PC-3 (cell line): ENCODE data around the gene DLGAP4.

Source experiments
- EZH2 ChIP-seq: fragments of 300-600 bp; sonication (generic); IDR thresholded peaks from one replicate; pipeline ENCODE4 v1.6.1; 2017; ENCODE audit warnings: antibody characterized with exemption, mild to moderate bottlenecking, low read length; ENCODE audit not compliant: unreplicated experiment
- TF ChIP-seq, protein P1 (sequence below): fragments of 300-600 bp; sonication (generic); conservative IDR thresholded peaks from 2 replicates; pipeline ENCODE4 v1.5.1; 2017; ENCODE audit warnings: antibody characterized with exemption, low read depth, mild to moderate bottlenecking, low read length

- TF ChIP-seq, protein P1, sequence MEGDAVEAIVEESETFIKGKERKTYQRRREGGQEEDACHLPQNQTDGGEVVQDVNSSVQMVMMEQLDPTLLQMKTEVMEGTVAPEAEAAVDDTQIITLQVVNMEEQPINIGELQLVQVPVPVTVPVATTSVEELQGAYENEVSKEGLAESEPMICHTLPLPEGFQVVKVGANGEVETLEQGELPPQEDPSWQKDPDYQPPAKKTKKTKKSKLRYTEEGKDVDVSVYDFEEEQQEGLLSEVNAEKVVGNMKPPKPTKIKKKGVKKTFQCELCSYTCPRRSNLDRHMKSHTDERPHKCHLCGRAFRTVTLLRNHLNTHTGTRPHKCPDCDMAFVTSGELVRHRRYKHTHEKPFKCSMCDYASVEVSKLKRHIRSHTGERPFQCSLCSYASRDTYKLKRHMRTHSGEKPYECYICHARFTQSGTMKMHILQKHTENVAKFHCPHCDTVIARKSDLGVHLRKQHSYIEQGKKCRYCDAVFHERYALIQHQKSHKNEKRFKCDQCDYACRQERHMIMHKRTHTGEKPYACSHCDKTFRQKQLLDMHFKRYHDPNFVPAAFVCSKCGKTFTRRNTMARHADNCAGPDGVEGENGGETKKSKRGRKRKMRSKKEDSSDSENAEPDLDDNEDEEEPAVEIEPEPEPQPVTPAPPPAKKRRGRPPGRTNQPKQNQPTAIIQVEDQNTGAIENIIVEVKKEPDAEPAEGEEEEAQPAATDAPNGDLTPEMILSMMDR, result no peak
- TF ChIP-seq EZH2, result no peak
Observed at GRCh38 chr20:36468149-36469000, 162.2 kb downstream of the DLGAP4 start.
